Right ventricle myocardium inferior (tissue), 1 donor: ENCODE measurements around the gene RBMS2. TPM values are rescaled to one million over a fixed set of nuclear protein-coding genes. Genes with fewer than 3 reads are reported as not detected.
"Not testable (repeated sequence)": the region's sequence is repeated elsewhere in the genome, so short reads cannot be mapped to it uniquely, and the experiment has no call there.

Source experiments
- ATAC-seq: fragments of 200-7000 bp; cut with Tn5 transposase; one replicate; pipeline ENCODE4 v1.9.1; 2020; ENCODE audit warnings: mild to moderate bottlenecking, moderate library complexity
- DNase-seq: peaks from one replicate; pipeline ENCODE4 v3.0.0; 2021; ENCODE audit errors: missing footprints
- intact Hi-C: fragments of 100-400 bp; cut with DNase I; formaldehyde crosslinking; loops from one replicate; pipeline ENCODE4 v1.11.0; 2022
- long read RNA-seq: library from polyadenylated mRNA; unstranded; transcript quantifications from one replicate; pipeline ENCODE4 v2.0.0, GENCODE V29; 2021
- total RNA-seq: library from RNA; stranded (reverse); fragmentation: NEBNext Ultra II Directional; extraction: Animal tissue kit (Norgen Biotek cat#: 25700); gene quantifications from one replicate; pipeline ENCODE4 v1.2.1, GENCODE V29; 2021
- donor health status: DM: no; HTN: yes; CAD: no; lungs with severe emphysema.

RBMS2 gene
- 30.2 TPM for total RNA-seq
- long read RNA-seq, full-length matches to known transcripts: 2 of 6 reads
- long read RNA-seq, partial matches to known transcripts: 1 of 6 reads
- long read RNA-seq, other reads (novel, unspliced or antisense): 3 of 6 reads

- peak; percentile 74 for DNase-seq
- ATAC-seq: peak; percentile 98
- intact Hi-C loops: no loop called here
Measured at GRCh38 chr12:56521590-56522371, at the start of gene RBMS2. TSS of gene RBMS2 (plus strand) at chr12:56521820. CDS start at chr12:56522024, 204 bp downstream.

- intact Hi-C loops: no loop called here
- peak; percentile 71 for ATAC-seq
- DNase-seq: no peak
Measured at GRCh38 chr12:56474389-56474788, 47.2 kb upstream of the RBMS2 start.

GRCh38 chr12:56476143-56476542 is 45.5 kb upstream of the RBMS2 start:
- DNase-seq (no peak), ATAC-seq (no peak)
- intact Hi-C loops: no loop called here

GRCh38 chr12:56476972-56477432 is 44.6 kb upstream of the RBMS2 start:
- no peak for DNase-seq
- no peak for ATAC-seq
- intact Hi-C loops: no loop called here

- DNase-seq (no peak), ATAC-seq (no peak)
- intact Hi-C loops: no loop called here
Measured at GRCh38 chr12:56477521-56478225, 43.9 kb upstream of the RBMS2 start.

- ATAC-seq: no peak
- DNase-seq: no peak
- intact Hi-C loops: no loop called here
Measured at GRCh38 chr12:56479625-56480024, 42.0 kb upstream of the RBMS2 start.

- no peak for DNase-seq
- intact Hi-C loops: no loop called here
- ATAC-seq: no peak
Measured at GRCh38 chr12:56484566-56484965, 37.1 kb upstream of the RBMS2 start.

- intact Hi-C loops: no loop called here
- no peak for DNase-seq
- no peak for ATAC-seq
Measured at GRCh38 chr12:56486694-56487093, 34.9 kb upstream of the RBMS2 start.

- ATAC-seq: peak; percentile 42
- DNase-seq: peak; percentile 75
- intact Hi-C loops: no loop called here
Measured at GRCh38 chr12:56487448-56488040, 34.1 kb upstream of the RBMS2 start.

GRCh38 chr12:56488041-56488955 is 33.3 kb upstream of the RBMS2 start, which contains the start of gene GLS2:
TSS of gene GLS2 (minus strand) at chr12:56488161. CDS start at chr12:56488118, 43 bp downstream.
- ATAC-seq: peak; percentile 98
- peak; percentile 81 for DNase-seq
- intact Hi-C loops: no loop called here

GRCh38 chr12:56490360-56490759 is 31.3 kb upstream of the RBMS2 start:
- DNase-seq (no peak), ATAC-seq (no peak)
- intact Hi-C loops: no loop called here

- DNase-seq, ATAC-seq, intact Hi-C loops: not testable (repeated sequence)
Measured at GRCh38 chr12:56493409-56494105, 28.1 kb upstream of the RBMS2 start.

- ATAC-seq, DNase-seq, intact Hi-C loops: not testable (repeated sequence)
Measured at GRCh38 chr12:56494106-56494415, 27.6 kb upstream of the RBMS2 start.

GRCh38 chr12:56494481-56494880 is 27.1 kb upstream of the RBMS2 start:
- intact Hi-C loops, ATAC-seq, DNase-seq: not testable (repeated sequence)

- ATAC-seq, intact Hi-C loops: not testable (repeated sequence)
- DNase-seq: peak; percentile 81
Measured at GRCh38 chr12:56496704-56497103, 24.9 kb upstream of the RBMS2 start.

GRCh38 chr12:56498126-56498902 is 23.3 kb upstream of the RBMS2 start:
- intact Hi-C loops, DNase-seq, ATAC-seq: not testable (repeated sequence)

- ATAC-seq, DNase-seq, intact Hi-C loops: not testable (repeated sequence)
Measured at GRCh38 chr12:56499452-56499851, 22.2 kb upstream of the RBMS2 start.
